HG03196 (cell line): Measurements from ENCODE around the gene LMOD1.
"Not testable (repeated sequence)": the region's sequence is repeated elsewhere in the genome, so short reads cannot be mapped to it uniquely, and the experiment has no call there.

Source experiments
- ATAC-seq: cut with Tn5 transposase; IDR thresholded peaks from one replicate; pipeline ENCODE4 v1.9.1; 2021; ENCODE audit not compliant: unreplicated experiment

LMOD1 gene

GRCh38 chr1:201946224-201946908 lies at the start of gene LMOD1:
LMOD1 (minus strand) TSS chr1:201946548; CDS start chr1:201946340, 208 bp downstream.
- no peak for ATAC-seq

- ATAC-seq = no peak
Measured at GRCh38 chr1:201990427-201990826, 44.1 kb upstream of the LMOD1 start.

GRCh38 chr1:201989354-201990128 lies 43.2 kb upstream of the LMOD1 start:
- no peak for ATAC-seq

GRCh38 chr1:201988601-201989000 lies 42.3 kb upstream of the LMOD1 start:
- no peak for ATAC-seq

GRCh38 chr1:201985355-201985754 lies 39.0 kb upstream of the LMOD1 start:
- ATAC-seq = no peak

GRCh38 chr1:201984446-201984845 lies 38.1 kb upstream of the LMOD1 start:
- ATAC-seq = no peak

- ATAC-seq = no peak
Measured at GRCh38 chr1:201983380-201983805, 37.0 kb upstream of the LMOD1 start.

GRCh38 chr1:201982623-201983379 lies 36.5 kb upstream of the LMOD1 start, which contains the start of gene RNPEP:
RNPEP (plus strand) TSS chr1:201982648; CDS start chr1:201982667, 19 bp downstream.
- peak; percentile 64 for ATAC-seq

GRCh38 chr1:201982082-201982622 lies 35.8 kb upstream of the LMOD1 start:
- ATAC-seq = peak; percentile 78

- ATAC-seq = no peak
Measured at GRCh38 chr1:201970334-201971159, 24.2 kb upstream of the LMOD1 start.

- ATAC-seq = no peak
Measured at GRCh38 chr1:201968202-201968925, 22.0 kb upstream of the LMOD1 start.

- ATAC-seq = no peak
Measured at GRCh38 chr1:201966171-201966570, 19.8 kb upstream of the LMOD1 start.

GRCh38 chr1:201964261-201964660 lies 17.9 kb upstream of the LMOD1 start:
- no peak for ATAC-seq

- ATAC-seq = not testable (repeated sequence)
Measured at GRCh38 chr1:201962382-201962781, 16.0 kb upstream of the LMOD1 start.

- no peak for ATAC-seq
Measured at GRCh38 chr1:201958348-201958747, 12.0 kb upstream of the LMOD1 start.

- peak; percentile 24 for ATAC-seq
Measured at GRCh38 chr1:201955729-201956143, 9.4 kb upstream of the LMOD1 start.

GRCh38 chr1:201955009-201955728 lies 8.8 kb upstream of the LMOD1 start, which contains the start of gene TIMM17A:
TIMM17A (plus strand) TSS chr1:201955503; CDS start chr1:201955527, 24 bp downstream.
- ATAC-seq = peak; percentile 99

- ATAC-seq = no peak
Measured at GRCh38 chr1:201954263-201955008, 8.1 kb upstream of the LMOD1 start.
